Stimulated activated CD8-positive, alpha-beta memory T cell treated with anti-CD3 and anti-CD28 coated beads, Interleukin-4, amount 100 ng/mL, for 1 hour (primary cell): ENCODE measurements around the gene LAMB2.

Experiments used
- DNase-seq, 2 donors: peaks; one replicate each; pipeline ENCODE4 v3.0.0-alpha.2; 2020; ENCODE audit warnings: low read depth in 2 of 2, low spot score in 1 of 2

Gene LAMB2

DNA sequence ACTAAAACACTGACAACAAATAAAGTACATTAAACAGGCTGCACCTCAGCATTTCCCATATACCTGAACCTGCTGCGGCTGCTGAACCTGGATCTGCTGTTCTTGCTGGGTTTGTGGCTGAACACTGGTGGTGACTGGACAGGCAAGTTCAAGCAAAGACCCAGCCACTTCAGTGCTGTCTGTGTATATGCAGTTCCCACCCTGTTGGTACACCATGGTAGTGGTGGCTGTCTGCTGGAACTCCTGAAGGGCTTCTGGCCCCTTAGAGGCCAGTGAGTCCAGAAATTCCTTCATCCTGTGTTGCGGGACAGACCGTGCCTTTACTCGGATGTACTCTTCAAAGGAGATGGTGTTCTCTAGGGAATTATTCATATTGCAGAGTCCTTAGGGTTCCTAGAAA is 56.2 kb downstream of the LAMB2 start:
- no peak for DNase-seq

DNA sequence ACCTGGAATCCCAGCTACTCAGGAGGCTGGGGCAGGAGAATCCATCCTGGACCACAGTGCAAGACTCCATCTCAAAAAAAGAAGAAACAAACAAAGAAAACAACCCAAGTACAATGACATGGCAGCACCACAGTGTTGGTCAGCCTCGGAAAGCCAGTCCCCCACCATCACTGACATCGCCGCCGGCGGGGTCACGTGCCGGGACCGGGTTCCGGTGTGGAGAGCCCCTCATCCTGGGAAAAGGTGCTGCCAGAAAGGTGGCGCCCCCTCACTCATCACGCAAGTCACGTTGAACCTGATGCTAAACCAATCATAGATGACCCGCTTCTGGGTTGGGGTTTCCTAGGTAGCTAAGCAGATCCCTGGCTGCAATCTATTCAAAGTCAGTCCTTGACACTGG is 56.7 kb downstream of the LAMB2 start:
- DNase-seq = no peak
